H1 (cell line): Measurements from ENCODE around the gene TMEM182. TPM values are rescaled to one million over a fixed set of nuclear protein-coding genes. Genes with fewer than 3 reads are reported as not detected.

ENCODE experiments used
- CTCF ChIA-PET: fragments of 300-600 bp; sonication (Branson Sonifier 250); formaldehyde crosslinking; loops from one replicate; lab custom pipeline; 2021; ENCODE audit not compliant: partially characterized antibody; lab: Charles Lee
- POLR2A ChIA-PET: fragments of 300-600 bp; sonication (Branson Sonifier 250); formaldehyde crosslinking; loops from one replicate; lab custom pipeline; 2021; ENCODE audit warnings: inconsistent platforms; ENCODE audit not compliant: partially characterized antibody; lab: Charles Lee
- DNase-seq, 2 experiments: peaks; one replicate each; pipeline versions ENCODE4 v3.0.0 to v3.0.0-alpha.2; 2010 to 2022; ENCODE audit warnings: low spot score in 2 of 2, low read depth in 1 of 2, mixed read lengths in 1 of 2
- FAIRE-seq: peaks from 2 replicates; lab custom pipeline; 2011; peaks lifted over from hg19 to GRCh38; lab: Jason Lieb, UNC
- H2AFZ ChIP-seq: 2 replicates; pipeline ENCODE4 v1.8.1; 2012; ENCODE audit warnings: low read length, inconsistent platforms
- H2AK5ac ChIP-seq: 2 replicates; pipeline ENCODE4 v1.6.1; 2013; ENCODE audit warnings: low read depth, low read length
- H2BK120ac ChIP-seq: replicated peaks from 2 replicates; pipeline ENCODE3; 2013; ENCODE audit warnings: low read depth, low read length, inconsistent platforms
- H2BK12ac ChIP-seq: 2 replicates; pipeline ENCODE4 v1.6.1; 2013; ENCODE audit warnings: low read depth, low read length
- H2BK15ac ChIP-seq: 2 replicates; pipeline ENCODE4 v1.6.1; 2013; ENCODE audit warnings: low read length
- H2BK20ac ChIP-seq: 2 replicates; pipeline ENCODE4 v1.6.1; 2013; ENCODE audit warnings: low read length
- H2BK5ac ChIP-seq: 2 replicates; pipeline ENCODE4 v1.6.1; 2013; ENCODE audit warnings: low read depth, low read length
- H3K14ac ChIP-seq: 2 replicates; pipeline ENCODE4 v1.6.1; 2013; ENCODE audit warnings: inconsistent platforms; ENCODE audit not compliant: insufficient read length
- H3K18ac ChIP-seq: 2 replicates; pipeline ENCODE4 v1.6.1; 2013; ENCODE audit warnings: low read length; ENCODE audit errors: extremely low read depth
- H3K23ac ChIP-seq: 2 replicates; pipeline ENCODE4 v1.6.1; 2013; ENCODE audit warnings: inconsistent platforms; ENCODE audit not compliant: insufficient read length
- H3K23me2 ChIP-seq: 2 replicates; pipeline ENCODE4 v1.6.1; 2013; ENCODE audit warnings: low read depth, low read length
- H3K27ac ChIP-seq: 2 replicates; pipeline ENCODE4 v1.6.1; 2011; ENCODE audit warnings: low read depth, low read length, inconsistent platforms
- H3K27me3 ChIP-seq, 4 experiments: replicated peaks in 1 of 4; 1 replicate in 1 of 4; 2 replicates in 3 of 4; pipeline versions ENCODE4 v1.6.1 to v1.8.1; 2011 to 2013; ENCODE audit warnings: low read length in 3 of 4, mild to moderate bottlenecking in 3 of 4, inconsistent platforms in 2 of 4, mixed read lengths in 2 of 4, moderate library complexity in 1 of 4; ENCODE audit not compliant: control insufficient read depth in 3 of 4, insufficient read depth in 3 of 4; ENCODE audit errors: extremely low read depth in 1 of 4
- H3K36me3 ChIP-seq, 4 experiments: 2 replicates each; pipeline versions ENCODE4 v1.6.1 to v1.8.1; 2011 to 2013; ENCODE audit warnings: mild to moderate bottlenecking in 4 of 4, low read length in 3 of 4, moderate library complexity in 2 of 4, control low read depth in 1 of 4, inconsistent platforms in 1 of 4; ENCODE audit not compliant: insufficient read depth in 4 of 4, control insufficient read depth in 2 of 4
- H3K4ac ChIP-seq: replicated peaks from 2 replicates; pipeline ENCODE3; 2013; ENCODE audit warnings: low read length, low read depth, mixed read lengths, inconsistent platforms; ENCODE audit not compliant: insufficient read length
- H3K4me1 ChIP-seq, 4 experiments: replicated peaks in 1 of 4; 1 replicate in 1 of 4; 2 replicates in 3 of 4; pipeline versions ENCODE4 v1.6.1 to v1.8.1; 2011 to 2013; ENCODE audit warnings: low read length in 3 of 4, inconsistent platforms in 2 of 4, mixed read lengths in 1 of 4; ENCODE audit not compliant: insufficient read depth in 4 of 4, control insufficient read depth in 3 of 4
- H3K4me2 ChIP-seq, 2 experiments: 2 replicates each; pipeline versions ENCODE4 v1.6.1 to v1.8.1; 2011 to 2013; ENCODE audit warnings: low read depth in 2 of 2, low read length in 2 of 2, control low read depth in 1 of 2, inconsistent platforms in 1 of 2, mild to moderate bottlenecking in 1 of 2; ENCODE audit not compliant: insufficient read depth in 1 of 2
- H3K4me3 ChIP-seq, 4 experiments: fragments of 200-600, 300-600 bp in 1 of 4; sonication (generic), shearing (Covaris generic), sonication (Bioruptor Twin) in 1 of 4; 2 replicates each; pipeline versions ENCODE4 v1.5.1 to v1.8.1; 2011 to 2016; ENCODE audit warnings: low read length in 4 of 4, low read depth in 3 of 4, control low read depth in 2 of 4, inconsistent platforms in 2 of 4, mild to moderate bottlenecking in 2 of 4, mixed read lengths in 1 of 4, moderate library complexity in 1 of 4; ENCODE audit not compliant: insufficient read depth in 2 of 4; ENCODE audit errors: extremely low read depth in 1 of 4
- H3K56ac ChIP-seq: replicated peaks from 2 replicates; pipeline ENCODE3; 2013; ENCODE audit warnings: low read depth, mild to moderate bottlenecking, mixed read lengths, low read length, inconsistent platforms; ENCODE audit not compliant: insufficient read length
- H3K79me1 ChIP-seq: 2 replicates; pipeline ENCODE4 v1.6.1; 2013; ENCODE audit warnings: low read depth, low read length, control low read depth
- H3K79me2 ChIP-seq, 2 experiments: 2 replicates each; pipeline versions ENCODE4 v1.6.1 to v1.8.1; 2012 to 2013; ENCODE audit warnings: low read length in 2 of 2, mild to moderate bottlenecking in 2 of 2, inconsistent platforms in 1 of 2; ENCODE audit not compliant: insufficient read depth in 2 of 2, control insufficient read depth in 1 of 2
- H3K9ac ChIP-seq, 4 experiments: replicated peaks in 1 of 4; 1 replicate in 1 of 4; 2 replicates in 3 of 4; pipeline versions ENCODE4 v1.6.1 to v1.8.1; 2011 to 2013; ENCODE audit warnings: low read depth in 3 of 4, low read length in 3 of 4, control low read depth in 2 of 4, mild to moderate bottlenecking in 2 of 4, moderate library complexity in 2 of 4, inconsistent platforms in 1 of 4; ENCODE audit errors: extremely low read depth in 1 of 4
- H3K9me3 ChIP-seq, 2 experiments: 2 replicates each; pipeline versions ENCODE4 v1.6.1 to v1.8.1; 2012 to 2013; ENCODE audit warnings: mild to moderate bottlenecking in 2 of 2, moderate library complexity in 2 of 2, control low read depth in 1 of 2, inconsistent platforms in 1 of 2, low read depth in 1 of 2, low read length in 1 of 2, mixed read lengths in 1 of 2; ENCODE audit not compliant: insufficient read depth in 2 of 2
- H4K20me1 ChIP-seq, 2 experiments: replicated peaks in 1 of 2; 2 replicates each; pipeline versions ENCODE3 to v1.8.1; 2011 to 2013; ENCODE audit warnings: inconsistent platforms in 2 of 2, low read length in 2 of 2, mild to moderate bottlenecking in 1 of 2; ENCODE audit not compliant: insufficient read depth in 2 of 2, control insufficient read depth in 1 of 2
- H4K5ac ChIP-seq: 2 replicates; pipeline ENCODE4 v1.6.1; 2013; ENCODE audit warnings: low read length, low read depth, mixed read lengths, inconsistent platforms; ENCODE audit not compliant: insufficient read length
- H4K8ac ChIP-seq: 2 replicates; pipeline ENCODE4 v1.8.0; 2013; ENCODE audit warnings: mild to moderate bottlenecking, moderate library complexity, low read length, inconsistent platforms; ENCODE audit not compliant: insufficient read depth; ENCODE audit errors: extremely low read depth
- H4K91ac ChIP-seq: replicated peaks from 2 replicates; pipeline ENCODE3; 2013; ENCODE audit warnings: low read length, mixed read lengths, inconsistent platforms; ENCODE audit not compliant: insufficient read length
- CHD2 ChIP-seq: IDR thresholded peaks from 2 replicates; pipeline ENCODE4 v1.6.1; 2012; ENCODE audit warnings: low read length, improper control_type of control experiment
- MAX ChIP-seq: IDR thresholded peaks from 2 replicates; pipeline ENCODE4 v1.6.1; 2012; ENCODE audit warnings: inconsistent platforms
- NANOG ChIP-seq: IDR thresholded peaks from 2 replicates; pipeline ENCODE4 v1.6.1; 2011; ENCODE audit warnings: low read length, low read depth, mild to moderate bottlenecking, inconsistent platforms; ENCODE audit not compliant: insufficient read depth, poor library complexity, severe bottlenecking
- RNF2 ChIP-seq: fragments of 200-900, 300-1000 bp; sonication (generic); IDR thresholded peaks from 2 replicates; pipeline ENCODE4 v1.7.1; 2016; ENCODE audit warnings: borderline replicate concordance, low read depth, mild to moderate bottlenecking, antibody characterized with exemption, low read length; ENCODE audit not compliant: poor library complexity, severe bottlenecking; ENCODE audit errors: missing control alignments
- RXRA ChIP-seq: IDR thresholded peaks from 2 replicates; pipeline ENCODE4 v1.6.1; 2011; ENCODE audit warnings: low read depth, mild to moderate bottlenecking, low read length, moderate library complexity; ENCODE audit not compliant: insufficient read depth
- TBP ChIP-seq: IDR thresholded peaks from 2 replicates; pipeline ENCODE4 v1.6.1; 2011; ENCODE audit warnings: low read depth, low read length, improper control_type of control experiment
- TEAD4 ChIP-seq: IDR thresholded peaks from 2 replicates; pipeline ENCODE4 v1.6.1; 2012; ENCODE audit warnings: low read depth, low read length, inconsistent platforms, mixed read lengths
- WGBS, 2 experiments: shearing (Covaris generic) in 1 of 2; methylation state at CpG; one replicate each; pipeline versions ENCODE4 v1.1.6 to v1.1.7; 2013 to 2015; ENCODE audit warnings: low lambda C conversion rate in 2 of 2, mixed read lengths in 2 of 2, inconsistent platforms in 1 of 2, low coverage in 1 of 2, missing lambda C conversion rate in 1 of 2; ENCODE audit not compliant: insufficient replicate concordance in 2 of 2, insufficient coverage in 1 of 2, insufficient read length in 1 of 2; ENCODE audit errors: extremely low coverage in 1 of 2, missing lambda C conversion rate in 1 of 2; 5-methylcytosine and 5-hydroxymethylcytosine counted together
- polyA plus RNA-seq, 7 experiments: library from polyadenylated mRNA; depleted of rRNA in 3 of 7; stranded (reverse) in 5 of 7; unstranded in 2 of 7; fragments of >200 nt in 5 of 7; fragments of 200-250 nt in 2 of 7; gene quantifications; 1 replicate in 5 of 7; 2 replicates in 1 of 7; 4 replicates in 1 of 7; pipeline versions ENCODE4 v1.2.1 to v1.2.3, GENCODE V29; 2011 to 2013; ENCODE audit warnings: missing spikeins in 2 of 7, mixed read lengths in 2 of 7
- total RNA-seq: library from RNA; stranded (reverse); fragmentation: NEBNext Ultra II Directional; extraction: Animal tissue kit (Norgen Biotek cat#: 25700); gene quantifications from 2 replicates; pipeline ENCODE4 v1.2.1, GENCODE V29; 2021

Gene TMEM182
- total and polyA plus RNA-seq, 2 of the 8 experiments (the other 6 are each of a cell fraction or from before 2014, with no cell fraction given) = 3.1 to 4.3 TPM

- peaks cover 0 to 3% (median 1%) of the 10 kb centered on the region in 4 experiments; a peak in 3 of 7 replicates for H3K4me1 ChIP-seq
- no peak overlapping the region for H2BK20ac ChIP-seq
- H3K27me3 ChIP-seq = no peaks in the 10 kb centered on the region
- no peaks in the 10 kb centered on the region for H3K9me3 ChIP-seq
- no peak overlapping the region for H2AK5ac ChIP-seq
- H3K4ac ChIP-seq = no peak overlapping the region
- H4K8ac ChIP-seq = no peak overlapping the region
- 93% methylated on average over 1 of the region's 1 CpG; no CpG with 5 or more reads in 1 of the 2 experiments for WGBS, 2 experiments
- H3K79me2 ChIP-seq = no peaks in the 10 kb centered on the region
- no peak overlapping the region for H3K4me3 ChIP-seq
- H4K5ac ChIP-seq = no peak overlapping the region
- no peaks in the 10 kb centered on the region for H3K36me3 ChIP-seq
- no peak overlapping the region for H3K18ac ChIP-seq
- ChIA-PET CTCF (interaction anchor here (0.7 to 5.0 kb wide), 3 partner anchors 14 to 30 kb away, joined by 3 to 23 read pairs (median 14); no protein-coding TSS in a partner anchor), POLR2A (no interaction called here)
- H2AFZ ChIP-seq = no peak overlapping the region
- H3K56ac ChIP-seq = no peak overlapping the region
- TF ChIP-seq RXRA (no peak), RNF2 (no peak), TBP (no peak), CHD2 (no peak), TEAD4 (no peak), MAX (no peak), NANOG (no peak)
- no peaks in the 10 kb centered on the region for H4K20me1 ChIP-seq
- no peak overlapping the region for H4K91ac ChIP-seq
- no peak overlapping the region; a peak in 1 of 4 replicates for H3K4me2 ChIP-seq
- no peak for DNase-seq
- no peak overlapping the region for H3K23ac ChIP-seq
- H2BK120ac ChIP-seq = no peak overlapping the region
- H3K14ac ChIP-seq = no peak overlapping the region
- no peak overlapping the region for H2BK12ac ChIP-seq
- H3K9ac ChIP-seq = no peak overlapping the region
- no peak overlapping the region for H2BK5ac ChIP-seq
- H3K27ac ChIP-seq = peak overlapping the region; percentile 14; the same call in 1 of the 2 replicates
- no peak overlapping the region for H2BK15ac ChIP-seq
- no peaks in the 10 kb centered on the region; the same call in 1 of the 2 replicates for H3K23me2 ChIP-seq
- H3K79me1 ChIP-seq = no peaks in the 10 kb centered on the region
- no peak for FAIRE-seq
Measured at GRCh38 chr2:102782933-102783332, 21.1 kb downstream of the TMEM182 start.
